ENCODE results near the gene NCAM2. TPM values are rescaled to one million over a fixed set of nuclear protein-coding genes. Genes with fewer than 3 reads are reported as not detected.

NCAM2 gene
- total and polyA plus RNA-seq, 4 donors, result 0.45 to 11.7 (median 5.8) TPM

GRCh38 chr21:21464684-21465083, 466.5 kb downstream of the NCAM2 start:
- 68 to 85% methylated on average over 1 of the region's 1 CpG for WGBS, 2 donors
- Histone ChIP-seq H3K4me3 (no peak overlapping the region), H3K27me3 (ENCODE audit: control insufficient read depth in 3 of 3, insufficient read depth in 3 of 3, low read length in 2 of 3) (no peaks in the 10 kb centered on the region), H3K27ac (ENCODE audit: low read depth in 1 of 2, low read length in 1 of 2) (no peak overlapping the region), H3K9ac (ENCODE audit: insufficient read depth in 1 of 2, low read length in 2 of 2) (no peak overlapping the region), H3K9me3 (ENCODE audit: control insufficient read depth in 4 of 4, insufficient read depth in 3 of 4, low read length in 3 of 4) (no peaks in the 10 kb centered on the region), H3K4me1 (ENCODE audit: control insufficient read depth in 5 of 5, insufficient read depth in 5 of 5, low read length in 5 of 5) (no peaks in the 10 kb centered on the region), H3K36me3 (ENCODE audit: control insufficient read depth in 4 of 4, insufficient read depth in 4 of 4, low read length in 4 of 4) (no peaks in the 10 kb centered on the region)
- DNase-seq (no peak), ATAC-seq (ENCODE audit: insufficient read depth, low FRiP score) (no peak)
- TF ChIP-seq, protein P1, sequence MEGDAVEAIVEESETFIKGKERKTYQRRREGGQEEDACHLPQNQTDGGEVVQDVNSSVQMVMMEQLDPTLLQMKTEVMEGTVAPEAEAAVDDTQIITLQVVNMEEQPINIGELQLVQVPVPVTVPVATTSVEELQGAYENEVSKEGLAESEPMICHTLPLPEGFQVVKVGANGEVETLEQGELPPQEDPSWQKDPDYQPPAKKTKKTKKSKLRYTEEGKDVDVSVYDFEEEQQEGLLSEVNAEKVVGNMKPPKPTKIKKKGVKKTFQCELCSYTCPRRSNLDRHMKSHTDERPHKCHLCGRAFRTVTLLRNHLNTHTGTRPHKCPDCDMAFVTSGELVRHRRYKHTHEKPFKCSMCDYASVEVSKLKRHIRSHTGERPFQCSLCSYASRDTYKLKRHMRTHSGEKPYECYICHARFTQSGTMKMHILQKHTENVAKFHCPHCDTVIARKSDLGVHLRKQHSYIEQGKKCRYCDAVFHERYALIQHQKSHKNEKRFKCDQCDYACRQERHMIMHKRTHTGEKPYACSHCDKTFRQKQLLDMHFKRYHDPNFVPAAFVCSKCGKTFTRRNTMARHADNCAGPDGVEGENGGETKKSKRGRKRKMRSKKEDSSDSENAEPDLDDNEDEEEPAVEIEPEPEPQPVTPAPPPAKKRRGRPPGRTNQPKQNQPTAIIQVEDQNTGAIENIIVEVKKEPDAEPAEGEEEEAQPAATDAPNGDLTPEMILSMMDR (IDR thresholded peaks at IDR 0.05; ENCODE audit: control extremely low read depth, extremely low read depth), result no peak

DNA sequence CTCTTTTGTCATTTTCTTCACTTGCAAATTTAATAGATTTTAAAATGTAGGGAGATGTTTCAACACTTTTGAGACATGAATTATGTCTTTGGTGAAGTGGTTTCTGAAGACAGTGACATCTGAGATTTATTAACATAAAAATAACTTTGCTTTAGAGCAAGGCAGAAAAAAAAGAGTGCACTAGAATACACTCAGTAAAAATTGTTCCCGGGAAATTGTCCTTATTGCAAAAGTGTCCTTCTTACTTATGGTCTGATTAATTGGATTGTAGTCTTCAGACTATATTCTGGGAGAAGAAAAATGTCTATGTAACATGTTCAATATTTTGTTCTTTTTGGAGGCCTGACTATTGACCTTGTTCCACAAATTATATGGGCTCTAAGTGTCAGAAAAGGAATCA, 468.5 kb downstream of the NCAM2 start:
- no peaks in the 10 kb centered on the region for H3K36me3 ChIP-seq (ENCODE audit: control insufficient read depth in 4 of 4, insufficient read depth in 4 of 4, low read length in 4 of 4)
- H3K9me3 ChIP-seq (ENCODE audit: control insufficient read depth in 4 of 4, insufficient read depth in 3 of 4, low read length in 3 of 4), result no peaks in the 10 kb centered on the region
- no peaks in the 10 kb centered on the region for H3K4me1 ChIP-seq (ENCODE audit: control insufficient read depth in 5 of 5, insufficient read depth in 5 of 5, low read length in 5 of 5)
- TF ChIP-seq, protein P1 (IDR thresholded peaks at IDR 0.05; ENCODE audit: control extremely low read depth, extremely low read depth), result no peak
- H3K27me3 ChIP-seq (ENCODE audit: control insufficient read depth in 3 of 3, insufficient read depth in 3 of 3, low read length in 2 of 3), result no peaks in the 10 kb centered on the region
- H3K27ac ChIP-seq (ENCODE audit: low read depth in 1 of 2, low read length in 1 of 2), result no peak overlapping the region
- no peak overlapping the region for H3K4me3 ChIP-seq
- ATAC-seq (ENCODE audit: insufficient read depth, low FRiP score) (no peak), DNase-seq (no peak)
- 86 to 88% methylated on average over 1 of the region's 1 CpG for WGBS, 2 donors
- H3K9ac ChIP-seq (ENCODE audit: insufficient read depth in 1 of 2, low read length in 2 of 2), result no peak overlapping the region

DNA sequence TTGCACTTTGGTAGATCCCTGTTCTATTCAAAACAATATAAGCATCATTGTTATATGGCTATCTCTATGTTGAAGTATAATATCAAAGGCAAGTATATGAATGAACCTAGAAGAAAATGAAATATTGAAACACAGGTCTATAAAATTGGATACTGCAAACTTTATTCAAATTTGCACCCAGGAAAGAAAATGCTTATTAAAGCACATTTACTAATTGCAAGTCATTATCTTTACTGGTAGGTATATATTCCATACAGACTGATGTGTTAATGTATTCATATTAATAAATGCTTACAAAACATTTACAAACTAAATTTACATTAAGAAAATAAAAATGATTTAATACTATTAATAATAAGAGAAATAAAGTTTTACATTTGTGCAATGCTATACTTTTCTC, 469.8 kb downstream of the NCAM2 start:
- Histone ChIP-seq H3K27ac (ENCODE audit: low read depth in 1 of 2, low read length in 1 of 2) (no peak overlapping the region), H3K36me3 (ENCODE audit: control insufficient read depth in 4 of 4, insufficient read depth in 4 of 4, low read length in 4 of 4) (no peaks in the 10 kb centered on the region), H3K9me3 (ENCODE audit: control insufficient read depth in 4 of 4, insufficient read depth in 3 of 4, low read length in 3 of 4) (no peaks in the 10 kb centered on the region), H3K27me3 (ENCODE audit: control insufficient read depth in 3 of 3, insufficient read depth in 3 of 3, low read length in 2 of 3) (no peaks in the 10 kb centered on the region), H3K9ac (ENCODE audit: insufficient read depth in 1 of 2, low read length in 2 of 2) (no peak overlapping the region), H3K4me1 (ENCODE audit: control insufficient read depth in 5 of 5, insufficient read depth in 5 of 5, low read length in 5 of 5) (no peaks in the 10 kb centered on the region), H3K4me3 (no peak overlapping the region)
- DNase-seq (no peak), ATAC-seq (ENCODE audit: insufficient read depth, low FRiP score) (no peak)
- TF ChIP-seq, protein P1 (IDR thresholded peaks at IDR 0.05; ENCODE audit: control extremely low read depth, extremely low read depth), result no peak

GRCh38 chr21:21481239-21481638, 483.0 kb downstream of the NCAM2 start:
- DNase-seq (no peak), ATAC-seq (ENCODE audit: insufficient read depth, low FRiP score) (no peak)
- no peak overlapping the region for H3K27ac ChIP-seq (ENCODE audit: low read depth in 1 of 2, low read length in 1 of 2)

More at GRCh38 chr21:21481239-21481638, 483.0 kb downstream of the NCAM2 start:
- WGBS, 2 donors, result 62 to 76% methylated on average over 3 of the region's 3 CpGs
- Histone ChIP-seq H3K9ac (ENCODE audit: insufficient read depth in 1 of 2, low read length in 2 of 2) (no peak overlapping the region), H3K27me3 (ENCODE audit: control insufficient read depth in 3 of 3, insufficient read depth in 3 of 3, low read length in 2 of 3) (no peaks in the 10 kb centered on the region), H3K36me3 (ENCODE audit: control insufficient read depth in 4 of 4, insufficient read depth in 4 of 4, low read length in 4 of 4) (no peaks in the 10 kb centered on the region), H3K4me1 (ENCODE audit: control insufficient read depth in 5 of 5, insufficient read depth in 5 of 5, low read length in 5 of 5) (no peaks in the 10 kb centered on the region), H3K4me3 (no peak overlapping the region), H3K9me3 (ENCODE audit: control insufficient read depth in 4 of 4, insufficient read depth in 3 of 4, low read length in 3 of 4) (peaks cover 0 to 5% (median 0%) of the 10 kb centered on the region in 4 donors)
- TF ChIP-seq, protein P1 (IDR thresholded peaks at IDR 0.05; ENCODE audit: control extremely low read depth, extremely low read depth), result no peak
